ENCODE results near the gene PHF23. TPM values are rescaled to one million over a fixed set of nuclear protein-coding genes. Genes with fewer than 3 reads are reported as not detected.
A peak's percentile ranks its signal among the peaks of the same experiment; 100 is the strongest.

PHF23 gene
- total and polyA plus RNA-seq, 9 of the 15 experiments (the other 6 are each of a cell fraction or from before 2014, with no cell fraction given): 7.4 to 87.5 (median 33.7) TPM

GRCh38 chr17:7252176-7253043, 13.2 kb upstream of the PHF23 start, which contains the start of gene ELP5 (continued):
- TF ChIP-seq ZBTB7A (IDR thresholded peaks at IDR 0.05; ENCODE audit: borderline replicate concordance, control insufficient read depth, low read depth, low read length) (peak; percentile 96), ZNF609 (CRISPR knock-in tag; IDR thresholded peaks at IDR 0.05; ENCODE audit: borderline replicate concordance) (0 out of 2 replicates have a peak, but pooled peaks have one; percentile 55), SAP30 (IDR thresholded peaks at IDR 0.05; ENCODE audit: borderline replicate concordance, insufficient read depth, low read depth, low read length, poor library complexity, severe bottlenecking) (peak; percentile 38), GTF2E2 (tag; IDR thresholded peaks at IDR 0.05) (peak; percentile 57; the same call in 1 of the 2 replicates), RB1 (IDR thresholded peaks at IDR 0.05; ENCODE audit: low read depth) (0 out of 2 replicates have a peak, but pooled peaks have one; percentile 35), LCOR (CRISPR knock-in tag; IDR thresholded peaks at IDR 0.05) (no peak), SUPT5H (IDR thresholded peaks at IDR 0.05) (peak; percentile 85), ETV5 (CRISPR knock-in tag; IDR thresholded peaks at IDR 0.05; ENCODE audit: low read depth) (peak; percentile 77), KLF10 (CRISPR knock-in tag; IDR thresholded peaks at IDR 0.05) (no peak), NKRF (IDR thresholded peaks at IDR 0.05; ENCODE audit: borderline replicate concordance) (peak; percentile 88), ARID1B (IDR thresholded peaks at IDR 0.05) (peak; percentile 27; the same call in 1 of the 2 replicates), TBP (optimal IDR thresholded peaks at IDR 0.05; ENCODE audit: low read depth, low read length) (peak; percentile 62), CTCF (IDR thresholded peaks at IDR 0.05 in 2 of 3, conservative IDR thresholded peaks at IDR 0.05 in 1 of 3; ENCODE audit: insufficient read depth in 2 of 3, low read depth in 1 of 3, low read length in 3 of 3) (peak in 2 of 3 experiments; percentile 27 to 39; a peak in 4 of 6 replicates), EP300 (IDR thresholded peaks at IDR 0.05; ENCODE audit: low read length) (0 out of 2 replicates have a peak, but pooled peaks have one; percentile 1), ERF (CRISPR knock-in tag; IDR thresholded peaks at IDR 0.05) (no peak), JUND (IDR thresholded peaks at IDR 0.05; ENCODE audit: borderline replicate concordance, low read depth, low read length) (peak; percentile 84), JUND (tag; IDR thresholded peaks at IDR 0.05; ENCODE audit: borderline replicate concordance, low read depth, low read length) (peak; percentile 69; the same call in 2 of the 3 replicates), RBFOX2 (IDR thresholded peaks at IDR 0.05; ENCODE audit: low read depth, low read length) (peak; percentile 96)

Data from K562 (cell line).